Measurements from ENCODE around the gene NCMAP. TPM values are rescaled to one million over a fixed set of nuclear protein-coding genes. Genes with fewer than 3 reads are reported as not detected.
A peak's percentile ranks its signal among the peaks of the same experiment; 100 is the strongest.

Gene NCMAP
- total and polyA plus RNA-seq, 2 of the 4 experiments (the other 2 are of a cell fraction), result not detected

DNA sequence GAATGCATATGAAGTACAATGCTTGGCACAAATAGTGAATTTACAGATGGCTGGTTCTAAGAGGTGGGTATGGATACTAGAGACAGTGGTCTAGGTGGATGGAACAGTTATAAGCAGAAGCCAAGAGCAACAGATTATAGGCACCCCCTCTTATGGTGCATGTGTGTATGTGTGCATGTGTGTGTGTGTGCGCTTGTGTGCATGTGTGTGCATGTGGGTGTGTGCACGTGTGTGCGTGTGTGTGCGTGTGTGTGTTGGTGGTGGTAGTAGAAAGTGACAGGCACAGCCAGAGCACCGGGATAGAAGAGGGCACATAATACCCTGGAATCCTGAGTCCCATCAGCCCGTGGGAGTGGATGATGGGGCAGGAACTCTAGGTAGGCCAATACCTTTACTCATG is 1.3 kb downstream of the NCMAP start:
- intact Hi-C loops (cut with micrococcal nuclease) (no loop called here), in situ Hi-C loops (cut with MboI; ENCODE audit: low sequenced_read_pairs) (no loop called here), dilution Hi-C loops (cut with HindIII; ENCODE audit: low sequenced_read_pairs, unreplicated experiment) (no loop called here)
- H4K20me1 ChIP-seq (ENCODE audit: insufficient read depth, low read length), result no peaks in the 10 kb centered on the region
- H3K9ac ChIP-seq (ENCODE audit: low read depth, low read length), result no peak overlapping the region
- DNase-seq, result no peak
- POLR2A ChIA-PET (ENCODE audit: unreplicated experiment), result no interaction called here
- no peak overlapping the region for H2AK9ac ChIP-seq (replicated peaks; ENCODE audit: low read depth, low read length, poor library complexity)
- H3K9me3 ChIP-seq (ENCODE audit: control insufficient read depth, insufficient read depth, low read length), result no peaks in the 10 kb centered on the region
- H3K14ac ChIP-seq (replicated peaks; ENCODE audit: low read depth, low read length), result no peak overlapping the region
- H3K18ac ChIP-seq (ENCODE audit: low read depth, low read length), result no peak overlapping the region
- H4K5ac ChIP-seq (ENCODE audit: low read depth, low read length), result no peak overlapping the region
- H4K8ac ChIP-seq (ENCODE audit: low read depth in 2 of 2, low read length in 2 of 2), result no peak overlapping the region
- no peak overlapping the region for H2BK120ac ChIP-seq (ENCODE audit: low read depth, low read length)
- H2BK20ac ChIP-seq (ENCODE audit: low read depth, low read length), result no peak overlapping the region
- no peak for TF ChIP-seq RFX5 (IDR thresholded peaks at IDR 0.05; ENCODE audit: low read depth, low read length)
- no peak overlapping the region for H4K91ac ChIP-seq (ENCODE audit: insufficient read depth, low read depth, low read length)
- no peaks in the 10 kb centered on the region for H3K79me1 ChIP-seq (ENCODE audit: low read depth in 1 of 2, low read length in 2 of 2)
- WGBS, 2 experiments (ENCODE audit: extremely low coverage in 2 of 2, insufficient read length in 1 of 2), result no CpG with 5 or more reads among the region's 6 CpGs
- H3K9me1 ChIP-seq (ENCODE audit: insufficient read depth, low read length), result peaks cover 9% of the 10 kb centered on the region; the same call in 1 of the 2 replicates
- H2BK15ac ChIP-seq (ENCODE audit: low read depth, low read length), result no peak overlapping the region
- H3K4me2 ChIP-seq (ENCODE audit: low read depth, low read length), result no peak overlapping the region
- H3K4me3 ChIP-seq (ENCODE audit: insufficient read depth, low read depth, low read length), result no peak overlapping the region
- no peak overlapping the region for H3K27ac ChIP-seq (ENCODE audit: insufficient read depth, low read length)
- no peaks in the 10 kb centered on the region for H3K36me3 ChIP-seq (ENCODE audit: control insufficient read depth, insufficient read depth, low read length)
- peak overlapping the region; percentile 18 for H2AFZ ChIP-seq (replicated peaks; ENCODE audit: low read length, poor library complexity)
- no peak overlapping the region for H2BK5ac ChIP-seq (ENCODE audit: low read depth, low read length, poor library complexity, severe bottlenecking)
- no peak overlapping the region for H2AK5ac ChIP-seq (ENCODE audit: low read depth, low read length)
- no TSS peak for BruUV-seq (replicated peaks)
- CTCF ChIA-PET, result no interaction called here
- no peak for ATAC-seq (ENCODE audit: low read depth)
- no peaks in the 10 kb centered on the region; the same call in 1 of the 2 replicates for H3K4me1 ChIP-seq (ENCODE audit: control insufficient read depth, insufficient read depth, low read length)
- no peak overlapping the region for H3K4ac ChIP-seq (ENCODE audit: low read depth, low read length)
- no peak overlapping the region for H3K23ac ChIP-seq (ENCODE audit: low read depth, low read length)
- no peak overlapping the region for H3K56ac ChIP-seq (ENCODE audit: extremely low read depth, insufficient read depth, low read length)
- H3K27me3 ChIP-seq (ENCODE audit: control insufficient read depth, insufficient read depth, low read length), result peaks cover 47% of the 10 kb centered on the region
